Fibroblast of peridontal ligament (primary cell): ENCODE data around the gene NFU1.

Experiments
- DNase-seq: peaks from one replicate; pipeline ENCODE4 v3.0.0-alpha.2; 2010; ENCODE audit errors: extremely low read depth

NFU1 gene

DNA sequence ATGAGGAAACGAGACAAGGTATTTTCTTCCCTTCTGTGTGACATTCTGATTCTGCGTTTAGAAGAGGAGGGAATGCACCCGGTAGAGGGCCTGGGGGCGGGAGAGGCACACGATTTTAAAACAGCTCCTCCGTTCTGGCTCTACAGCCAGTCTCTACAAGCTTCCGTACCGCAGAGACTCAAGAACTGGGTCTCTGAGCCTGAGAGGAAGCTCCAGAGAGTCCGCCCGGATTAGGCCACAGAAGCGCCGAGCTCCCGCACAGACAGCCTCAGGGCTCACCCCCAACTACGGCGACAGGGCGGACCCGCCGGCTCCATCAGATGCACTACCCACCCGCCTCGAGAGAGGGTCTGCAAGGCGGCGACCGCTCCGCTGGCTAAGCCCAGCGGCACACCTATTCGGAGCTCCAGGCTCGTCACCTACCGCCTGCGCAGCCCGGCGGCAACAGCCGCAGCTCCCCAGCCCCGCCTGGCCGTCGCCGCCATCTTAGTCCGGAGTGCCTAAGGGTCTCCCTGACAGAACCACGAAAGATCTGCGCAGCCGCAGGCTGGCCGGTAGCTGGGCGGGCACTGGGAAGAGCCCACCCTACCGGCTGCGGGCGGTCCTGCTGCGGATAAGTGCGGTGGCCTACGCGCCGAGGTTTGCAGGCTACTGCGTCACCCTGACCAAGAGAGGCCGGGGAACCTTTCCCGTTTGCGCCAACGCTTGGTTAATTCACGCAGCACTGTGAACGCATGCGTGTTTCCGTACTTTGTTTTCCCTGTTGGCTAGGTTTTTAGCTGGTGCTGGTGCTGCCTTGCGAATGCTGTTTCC lies at the start of gene NFU1:
Gene NFU1 (minus strand): TSS at position 498 of the 813 bp plus-strand sequence. CDS start 13 bp downstream, at position 485.
- peak; percentile 97 for DNase-seq

- DNase-seq, result no peak
These were observed 46.5 kb upstream of the NFU1 start for GRCh38 chr2:69483696-69484095.

DNA sequence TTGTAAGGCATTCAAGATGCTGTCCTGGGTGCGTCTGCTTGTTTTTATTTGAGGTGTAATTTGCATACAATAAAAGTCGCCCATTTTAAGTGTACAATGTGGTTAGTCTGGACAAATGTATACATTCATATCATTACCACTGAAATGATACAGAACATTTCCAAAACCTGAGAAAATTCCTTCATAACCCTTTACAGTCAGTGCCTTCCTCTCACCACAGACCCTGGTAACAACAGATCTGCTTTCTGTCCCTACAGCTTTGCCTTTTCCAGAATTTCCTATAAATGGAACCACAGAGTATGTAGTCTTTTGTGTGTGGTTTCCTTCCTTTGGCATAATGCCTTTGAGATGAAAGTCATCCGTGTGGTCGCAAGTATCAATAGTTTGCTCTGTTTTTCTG lies 45.8 kb upstream of the NFU1 start:
- peak; percentile 29 for DNase-seq

DNA sequence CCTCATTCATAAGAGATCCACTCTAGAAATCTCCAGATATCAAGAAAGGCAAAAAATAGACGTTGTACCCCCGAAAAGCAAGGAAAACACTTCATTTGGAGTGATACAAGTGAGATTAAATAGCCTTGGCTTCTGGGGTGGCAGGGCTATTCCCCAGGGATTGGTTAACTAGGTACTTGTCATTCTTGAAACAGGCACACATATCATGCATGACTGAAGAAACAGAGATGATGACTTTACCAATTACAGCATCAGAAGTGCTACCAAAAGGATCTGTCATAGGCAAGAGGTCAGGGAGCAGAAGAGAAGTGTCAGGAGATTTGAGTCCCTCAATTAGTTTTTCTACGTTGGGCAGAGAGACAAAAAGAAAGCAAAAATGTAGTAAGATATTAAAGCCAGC lies 45.2 kb upstream of the NFU1 start:
- DNase-seq, result no peak

DNA sequence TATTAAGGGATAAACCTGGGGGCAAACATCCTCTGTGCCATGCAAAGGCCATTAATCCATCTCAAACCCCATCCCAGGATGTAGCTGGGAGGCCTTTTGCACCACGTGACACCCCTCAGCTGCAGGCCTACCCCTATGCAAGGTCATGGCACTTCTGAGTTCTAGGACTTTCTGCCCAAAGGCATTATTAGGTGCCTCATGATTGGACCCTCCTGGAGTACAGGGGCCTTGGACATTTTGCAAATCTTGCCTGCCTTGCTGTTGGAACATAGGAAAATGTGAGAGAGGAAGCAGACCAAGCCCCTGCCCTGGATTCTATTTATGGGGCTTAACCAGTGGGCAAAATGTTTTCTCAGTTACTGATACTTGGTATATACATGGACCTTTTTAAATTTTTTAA lies 44.2 kb upstream of the NFU1 start:
- no peak for DNase-seq

- no peak for DNase-seq
These were observed 40.4 kb upstream of the NFU1 start for GRCh38 chr2:69477627-69478026.

DNA sequence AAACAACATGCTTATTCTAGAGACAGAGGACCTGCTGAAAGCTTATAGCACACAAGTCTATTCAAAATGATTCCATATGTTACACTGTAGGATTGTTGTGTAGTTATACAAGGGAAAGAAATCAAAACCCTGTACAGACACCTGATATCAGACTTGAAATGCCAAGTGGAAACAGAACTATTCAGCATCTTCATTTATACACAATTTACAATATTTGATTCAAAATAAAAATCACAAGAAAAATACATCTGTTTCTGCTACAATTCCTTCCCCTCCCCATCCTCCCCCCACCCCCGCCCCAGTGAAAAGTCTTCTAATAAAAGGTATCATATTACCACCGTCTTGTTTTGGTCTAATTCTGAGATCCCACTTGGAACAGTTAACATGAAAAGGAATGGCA lies 37.5 kb upstream of the NFU1 start:
- no peak for DNase-seq

GRCh38 chr2:69471793-69472192 lies 34.6 kb upstream of the NFU1 start:
- no peak for DNase-seq

GRCh38 chr2:69470911-69471310 lies 33.7 kb upstream of the NFU1 start:
- no peak for DNase-seq

DNA sequence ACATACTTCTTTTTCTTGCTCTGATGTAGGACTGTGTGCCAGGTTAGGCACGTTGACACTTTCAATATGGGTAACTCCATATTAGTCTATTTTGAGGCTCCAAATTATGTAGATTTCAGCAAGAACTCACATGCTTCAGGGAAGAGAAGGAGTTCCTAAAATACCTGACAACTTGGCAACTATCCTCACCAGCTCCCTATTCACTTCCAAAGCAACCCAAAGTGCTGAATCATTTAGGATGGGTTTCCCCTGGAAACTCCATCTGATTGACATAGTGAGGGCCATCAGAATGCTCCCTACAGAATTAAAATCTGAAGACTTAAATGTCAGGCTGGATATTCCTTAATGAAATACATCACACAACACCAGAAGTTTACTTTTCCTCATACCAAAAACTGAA lies 32.5 kb upstream of the NFU1 start:
- no peak for DNase-seq

GRCh38 chr2:69469375-69469774 lies 32.1 kb upstream of the NFU1 start:
- no peak for DNase-seq

DNA sequence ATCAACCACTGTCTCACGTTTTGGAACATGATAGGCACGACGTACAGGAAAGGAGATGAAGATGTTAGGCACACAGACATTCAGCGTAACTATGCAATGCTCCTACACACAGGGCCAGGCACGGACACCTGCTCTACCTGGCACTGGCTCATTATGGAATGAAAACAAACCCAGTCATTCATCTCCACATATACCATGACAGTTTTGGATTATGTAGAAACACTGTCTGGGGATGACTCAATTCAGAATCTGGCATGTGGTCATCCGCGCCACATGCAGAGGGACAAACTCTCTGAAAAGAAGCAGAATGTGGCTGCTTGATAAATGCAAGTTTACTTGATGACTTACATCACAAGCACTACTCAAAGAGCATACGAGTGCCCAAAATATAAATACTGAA lies 29.5 kb upstream of the NFU1 start:
- DNase-seq, result no peak

DNA sequence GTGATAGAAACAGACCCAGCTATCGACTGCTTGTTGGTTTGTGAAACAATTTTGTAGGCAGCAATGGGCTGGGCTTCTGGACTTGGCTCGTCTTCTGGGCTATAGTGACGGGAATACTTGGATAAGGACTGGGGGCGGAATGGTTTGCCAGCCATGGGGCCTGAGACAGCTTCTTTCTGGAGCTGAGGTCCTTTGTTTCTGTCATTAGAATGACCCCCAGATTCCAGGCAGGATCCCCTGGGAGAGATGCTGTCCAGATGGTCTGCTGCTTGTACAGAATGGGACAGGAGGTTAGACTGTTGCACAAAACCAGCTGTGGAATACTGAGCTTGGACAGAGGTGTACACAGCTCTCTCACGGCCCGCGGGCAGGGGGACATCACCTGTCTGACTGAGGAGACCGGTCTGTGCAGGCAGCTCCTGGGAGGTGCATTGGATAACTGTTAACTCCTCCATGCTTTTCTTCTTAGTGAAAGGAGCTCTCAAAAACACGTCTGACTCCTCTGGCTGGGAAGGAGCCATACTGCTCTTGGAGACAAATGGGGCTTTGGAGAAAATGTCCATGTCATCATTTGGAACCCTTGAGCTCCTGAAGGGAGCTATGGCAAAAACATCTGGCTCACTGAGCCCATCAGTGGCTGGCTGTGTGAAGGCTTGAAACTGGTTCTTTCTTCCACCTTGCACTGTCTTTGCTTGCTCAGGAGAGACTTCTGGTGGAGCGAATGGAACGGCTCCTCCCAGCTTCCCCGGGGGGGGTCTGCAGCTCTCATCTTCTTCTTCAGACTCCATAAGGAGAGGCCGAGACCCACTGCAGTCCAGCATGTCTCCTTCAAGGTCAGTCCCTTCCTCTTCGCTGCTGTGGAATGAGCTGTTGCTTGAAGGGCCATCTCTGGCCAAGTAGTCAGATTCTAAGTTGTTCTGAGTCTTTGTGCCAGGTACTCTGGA lies 28.6 kb upstream of the NFU1 start:
- no peak for DNase-seq

DNA sequence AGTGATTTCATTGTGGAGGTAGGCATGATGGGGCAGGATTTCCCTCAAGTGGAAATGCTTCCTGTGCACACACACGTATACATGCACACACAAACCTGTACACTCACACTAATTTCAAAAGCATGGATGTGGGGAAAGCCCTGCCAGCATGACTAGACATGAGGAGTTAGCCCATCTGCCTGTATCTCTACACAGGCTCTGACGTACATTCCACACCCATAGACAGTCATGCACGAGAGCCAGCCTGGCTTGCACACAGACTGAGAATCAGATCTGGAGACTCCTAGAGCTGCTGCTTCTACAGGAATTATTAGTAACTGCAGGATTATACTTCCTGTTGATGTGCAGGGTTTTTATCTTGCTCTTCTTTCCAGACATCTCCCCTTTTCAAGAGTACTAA lies 27.3 kb upstream of the NFU1 start:
- DNase-seq, result no peak

GRCh38 chr2:69462780-69463179 lies 25.5 kb upstream of the NFU1 start:
- no peak for DNase-seq

- no peak for DNase-seq
These were observed 24.2 kb upstream of the NFU1 start for GRCh38 chr2:69461404-69461803.

DNA sequence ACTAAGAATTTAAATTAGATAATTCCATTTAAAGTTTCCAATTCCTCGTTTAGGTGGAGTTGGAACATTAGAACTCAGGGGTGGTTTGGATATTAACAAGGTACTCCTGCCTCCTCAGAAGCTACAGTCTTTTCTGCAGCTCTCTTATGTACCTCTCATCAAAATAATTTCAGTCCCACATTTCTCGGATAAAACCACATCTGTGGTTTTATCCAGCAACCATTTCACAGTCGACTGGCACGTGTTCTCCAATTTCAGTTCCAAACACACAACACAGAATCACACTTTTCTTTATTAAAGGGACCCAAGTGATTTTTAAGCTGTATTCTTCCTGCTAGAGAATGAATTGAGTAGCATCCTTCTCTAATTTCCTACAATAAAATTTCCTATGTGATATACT lies 22.7 kb upstream of the NFU1 start:
- DNase-seq, result no peak

DNA sequence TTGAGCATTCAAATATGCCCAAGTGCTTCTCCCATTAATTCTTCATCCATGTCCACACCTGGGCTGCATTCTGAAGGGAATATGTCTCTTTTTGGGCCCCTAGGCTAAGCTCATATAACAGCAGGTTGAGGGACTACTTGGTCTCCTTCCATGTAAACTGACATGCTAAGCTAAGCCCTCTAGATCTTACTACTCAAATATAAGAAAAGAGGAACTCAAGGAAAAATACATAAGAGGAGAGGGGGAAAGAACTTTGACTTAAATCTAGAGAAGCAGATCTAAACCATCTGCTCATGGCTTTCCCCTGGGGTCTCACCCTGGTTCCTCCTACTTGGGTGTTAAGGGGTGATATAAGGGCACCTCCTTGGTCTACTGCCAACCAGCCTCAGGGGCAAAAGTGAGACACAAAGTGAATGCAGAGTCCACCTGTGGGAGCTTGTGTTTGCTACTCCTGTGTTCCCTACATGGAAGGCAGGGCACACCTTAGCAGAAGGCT lies 19.8 kb upstream of the NFU1 start:
- DNase-seq, result no peak

DNA sequence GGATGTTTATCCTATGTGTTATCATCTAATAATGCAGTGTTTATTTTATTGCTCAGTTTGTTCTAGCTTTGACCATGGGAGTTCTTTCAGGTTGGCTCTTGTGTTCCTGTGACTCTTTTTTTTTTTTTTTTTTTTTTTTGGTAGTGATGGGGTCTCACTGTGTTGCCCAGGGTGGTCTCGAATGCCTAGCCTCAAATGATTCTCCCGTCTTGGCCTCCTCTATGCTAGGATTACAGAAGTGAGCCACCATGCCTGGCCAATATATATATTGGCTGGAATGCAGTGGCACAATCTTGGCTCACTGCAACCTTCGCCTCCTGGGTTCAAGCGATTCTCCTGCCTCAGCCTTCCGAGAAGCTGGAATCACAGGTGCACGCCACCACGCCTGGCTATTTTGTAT lies 18.9 kb upstream of the NFU1 start:
- no peak for DNase-seq

DNA sequence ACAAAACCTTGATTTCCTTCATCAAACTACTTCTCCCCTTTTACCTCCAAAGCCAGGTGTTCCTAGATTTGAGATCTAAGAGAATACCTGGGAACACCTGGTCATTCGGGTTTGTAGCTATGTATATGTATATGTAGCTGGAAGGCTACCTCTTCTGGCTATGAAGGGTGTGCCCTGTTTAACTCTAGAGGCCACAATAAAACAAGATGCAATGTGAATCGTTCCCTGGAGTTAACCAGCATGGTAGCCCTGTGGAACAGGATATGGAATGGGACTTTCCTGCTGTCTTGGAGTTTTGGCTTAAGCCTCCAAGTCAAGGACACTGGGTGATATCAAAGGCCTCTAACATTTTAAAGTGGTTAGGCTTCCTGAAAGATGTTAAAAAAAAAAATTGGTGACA lies 17.7 kb upstream of the NFU1 start:
- no peak for DNase-seq

DNA sequence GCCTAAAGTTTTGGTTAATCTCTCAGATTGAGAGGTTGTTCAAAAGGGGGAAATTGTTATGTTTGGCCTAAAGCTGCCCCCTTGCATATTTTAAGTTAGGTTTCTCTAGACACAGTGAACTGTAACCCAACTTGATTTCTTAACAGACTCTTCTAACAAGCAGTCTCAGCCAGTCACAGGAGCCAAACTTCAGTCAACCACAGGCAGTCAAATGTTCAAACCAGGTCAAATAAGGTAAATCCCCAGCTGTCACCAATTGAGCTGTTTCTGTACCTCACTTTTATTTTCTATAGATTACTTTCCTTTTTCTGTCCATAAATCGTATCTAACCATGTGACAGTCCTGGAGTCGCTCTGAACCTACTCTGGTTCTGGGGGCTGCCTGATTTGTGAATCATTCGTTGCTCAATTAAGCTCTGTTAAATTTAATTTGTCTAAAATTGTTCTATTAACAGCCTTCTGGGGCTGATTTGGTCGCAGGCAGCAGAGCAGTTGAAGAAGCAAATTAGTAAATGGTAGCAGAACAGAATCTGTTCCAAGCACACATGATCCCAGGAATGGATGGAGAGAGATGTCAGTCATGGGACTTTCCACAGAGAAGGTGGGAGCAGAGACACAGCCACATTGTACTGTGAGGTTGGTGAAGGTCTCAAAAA lies 16.4 kb upstream of the NFU1 start:
- DNase-seq, result no peak

DNA sequence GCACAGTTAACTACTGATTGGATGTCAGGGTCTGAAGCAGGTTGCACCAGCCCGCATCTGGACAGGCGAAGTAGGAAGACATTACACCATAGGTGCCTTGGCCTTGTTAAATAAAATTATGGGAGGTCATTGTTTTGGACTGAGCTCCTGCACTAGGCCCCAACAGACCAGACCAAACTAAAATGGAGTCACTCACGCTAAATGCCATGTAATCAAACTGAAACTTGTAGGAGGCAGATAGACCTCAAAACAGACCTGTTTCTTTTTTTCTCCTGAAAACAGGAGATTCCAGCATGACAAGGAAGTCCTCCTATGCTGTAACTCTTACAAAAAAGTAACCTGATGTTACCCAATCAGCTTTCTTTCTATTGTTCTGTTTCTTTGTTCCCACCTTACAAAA lies 15.5 kb upstream of the NFU1 start:
- no peak for DNase-seq
